GM23338 (cell line): ENCODE data around the gene GRID1. TPM values are rescaled to one million over a fixed set of nuclear protein-coding genes. Genes with fewer than 3 reads are reported as not detected.

Experiments used
- ATAC-seq: fragments of 200-7000 bp; cut with Tn5 transposase; 3 replicates; pipeline ENCODE4 v1.9.1; 2020
- DNase-seq: peaks from one replicate; pipeline ENCODE4 v3.0.0-alpha.2; 2015; ENCODE audit warnings: low spot score
- H2AFZ ChIP-seq: fragments of 200-600 bp; sonication (generic); 2 replicates; pipeline ENCODE4 v1.8.0; 2016; ENCODE audit warnings: antibody characterized with exemption, mild to moderate bottlenecking, moderate library complexity
- H3F3A ChIP-seq: fragments of 200-600 bp; sonication (generic); replicated peaks from 2 replicates; pipeline ENCODE4 v1.8.0; 2017; ENCODE audit warnings: antibody characterized with exemption, mixed run types, low read depth
- H3K27ac ChIP-seq: fragments of 200-600 bp; sonication (generic); 2 replicates; pipeline ENCODE4 v1.6.1; 2016; ENCODE audit warnings: low read depth
- H3K27me3 ChIP-seq: fragments of 200-600 bp; sonication (generic); 2 replicates; pipeline ENCODE4 v1.8.0; 2016; ENCODE audit warnings: mild to moderate bottlenecking, mixed run types, moderate library complexity; ENCODE audit not compliant: insufficient read depth
- H3K36me3 ChIP-seq: fragments of 200-600 bp; sonication (generic); 2 replicates; pipeline ENCODE4 v1.8.0; 2016; ENCODE audit warnings: mild to moderate bottlenecking; ENCODE audit not compliant: insufficient read depth
- H3K4me1 ChIP-seq: fragments of 200-600 bp; sonication (generic); 2 replicates; pipeline ENCODE4 v1.8.0; 2016; ENCODE audit warnings: mild to moderate bottlenecking, moderate library complexity; ENCODE audit not compliant: insufficient read depth
- H3K4me2 ChIP-seq: fragments of 200-600 bp; sonication (generic); 2 replicates; pipeline ENCODE4 v1.7.1; 2017; ENCODE audit warnings: mixed run types
- H3K4me3 ChIP-seq: fragments of 200-600 bp; sonication (generic); 2 replicates; pipeline ENCODE4 v1.6.1; 2016; ENCODE audit warnings: mixed run types
- H3K79me2 ChIP-seq: fragments of 200-600 bp; sonication (generic); replicated peaks from 2 replicates; pipeline ENCODE4 v1.8.0; 2017; ENCODE audit warnings: mild to moderate bottlenecking; ENCODE audit not compliant: insufficient read depth
- H3K9me2 ChIP-seq: fragments of 200-600 bp; sonication (generic); 2 replicates; pipeline ENCODE4 v1.8.0; 2017; ENCODE audit not compliant: insufficient read depth
- H4K20me1 ChIP-seq: fragments of 200-600 bp; sonication (generic); replicated peaks from 2 replicates; pipeline ENCODE4 v1.8.0; 2017; ENCODE audit warnings: mild to moderate bottlenecking; ENCODE audit not compliant: insufficient read depth
- H3K27ac Mint-ChIP-seq: 2 replicates; pipeline ENCODE4 v1.8.0; 2020; ENCODE audit warnings: inconsistent platforms, mild to moderate bottlenecking, moderate library complexity, mixed read lengths
- H3K27me3 Mint-ChIP-seq: 3 replicates; pipeline ENCODE4 v1.8.0; 2022; ENCODE audit warnings: low read depth, mild to moderate bottlenecking, moderate library complexity, mixed read lengths, inconsistent platforms; ENCODE audit not compliant: insufficient read depth, poor library complexity
- H3K36me3 Mint-ChIP-seq: 3 replicates; pipeline ENCODE4 v1.8.0; 2021; ENCODE audit warnings: low read depth, mild to moderate bottlenecking, inconsistent platforms, moderate library complexity, mixed read lengths
- H3K4me1 Mint-ChIP-seq: 3 replicates; pipeline ENCODE4 v1.8.0; 2020; ENCODE audit warnings: mild to moderate bottlenecking, inconsistent platforms, mixed read lengths
- H3K4me3 Mint-ChIP-seq: 3 replicates; pipeline ENCODE4 v1.8.0; 2021; ENCODE audit warnings: moderate library complexity, mild to moderate bottlenecking, inconsistent platforms, mixed read lengths
- H3K9me3 Mint-ChIP-seq: 3 replicates; pipeline ENCODE4 v1.8.0; 2020; ENCODE audit warnings: moderate library complexity, mild to moderate bottlenecking, inconsistent platforms, mixed read lengths
- CREB1 ChIP-seq: fragments of 250-450 bp; sonication (Bioruptor Pico); IDR thresholded peaks from 2 replicates; pipeline ENCODE4 v1.5.0; 2020; ENCODE audit warnings: low read depth, mild to moderate bottlenecking, moderate library complexity
- EZH2 ChIP-seq: fragments of 200-600 bp; sonication (generic); IDR thresholded peaks from one replicate; pipeline ENCODE4 v1.8.0; 2017; ENCODE audit warnings: antibody characterized with exemption, mild to moderate bottlenecking, low read depth; ENCODE audit not compliant: unreplicated experiment
- EZH2phosphoT487 ChIP-seq: fragments of 200-600 bp; sonication (generic); IDR thresholded peaks from one replicate; pipeline ENCODE4 v1.8.1; 2018; ENCODE audit warnings: antibody characterized with exemption; ENCODE audit not compliant: unreplicated experiment
- JUNB ChIP-seq: IDR thresholded peaks from one replicate; pipeline ENCODE4 v1.6.1; 2016; ENCODE audit warnings: antibody characterized with exemption; ENCODE audit not compliant: unreplicated experiment
- NANOG ChIP-seq: IDR thresholded peaks from 2 replicates; pipeline ENCODE4 v1.6.1; 2016; ENCODE audit warnings: antibody characterized with exemption, borderline replicate concordance
- POLR2AphosphoS5 ChIP-seq: IDR thresholded peaks from 2 replicates; pipeline ENCODE4 v1.6.1; 2016; ENCODE audit warnings: antibody characterized with exemption, low read depth
- STAT1 ChIP-seq: IDR thresholded peaks from one replicate; pipeline ENCODE4 v1.6.1; 2016; ENCODE audit warnings: antibody characterized with exemption; ENCODE audit not compliant: unreplicated experiment
- ZNF114 ChIP-seq: fragments of 250-450 bp; sonication (Bioruptor Pico); IDR thresholded peaks from 2 replicates; pipeline ENCODE4 v1.5.0; 2020; ENCODE audit warnings: mild to moderate bottlenecking, moderate library complexity
- ZNF331 ChIP-seq: fragments of 250-450 bp; sonication (Bioruptor Pico); IDR thresholded peaks from 2 replicates; pipeline ENCODE4 v1.5.0; 2020; ENCODE audit warnings: low read depth, mild to moderate bottlenecking, moderate library complexity
- polyA plus RNA-seq: library from polyadenylated mRNA; unstranded; fragments of >200 nt; fragmentation: Nextera tagmentation; extraction: Ambion mirVana; gene quantifications from 2 replicates; pipeline ENCODE4 v1.2.1, GENCODE V29; 2016
- total RNA-seq: library from RNA; depleted of rRNA; stranded (reverse); fragments of >200 nt; shearing (Covaris generic); gene quantifications from 2 replicates; pipeline ENCODE4 v1.2.3, GENCODE V29; 2014
- TF ChIP-seq, protein P1 (sequence below): IDR thresholded peaks from 2 replicates; pipeline ENCODE4 v1.6.1; 2016; ENCODE audit warnings: antibody characterized with exemption
- TF ChIP-seq, protein P2 (sequence below): fragments of 250-450 bp; sonication (Bioruptor Pico); IDR thresholded peaks from 2 replicates; pipeline ENCODE4 v1.5.0; 2020; ENCODE audit warnings: mild to moderate bottlenecking, moderate library complexity
- TF ChIP-seq, protein P3 (sequence below), 2 experiments: fragments of 200-600 bp in 1 of 2; sonication (generic) in 1 of 2; conservative IDR thresholded peaks; 2 replicates each; pipeline versions ENCODE4 v1.5.1 to v1.6.1; 2016 to 2017; ENCODE audit warnings: antibody characterized with exemption in 2 of 2, low read depth in 2 of 2, mild to moderate bottlenecking in 2 of 2, moderate library complexity in 1 of 2
- TF ChIP-seq, protein P4 (sequence below): IDR thresholded peaks from one replicate; pipeline ENCODE4 v1.6.1; 2018; ENCODE audit warnings: antibody characterized with exemption; ENCODE audit not compliant: unreplicated experiment

GRID1 gene
- total and polyA plus RNA-seq, 2 experiments from 2014 or later = 0.14 to 0.15 TPM

GRCh38 chr10:86357041-86357440 lies 9.6 kb downstream of the GRID1 start:
- Histone ChIP-seq H3K4me3 (no peak overlapping the region), H3K27me3 (peaks cover 25% of the 10 kb centered on the region), H3K79me2 (no peaks in the 10 kb centered on the region), H3K9me2 (no peaks in the 10 kb centered on the region), H3K4me1 (no peaks in the 10 kb centered on the region), H3F3A (no peaks in the 10 kb centered on the region), H3K27ac (no peak overlapping the region), H3K4me2 (no peak overlapping the region), H2AFZ (no peak overlapping the region), H4K20me1 (no peaks in the 10 kb centered on the region), H3K36me3 (no peaks in the 10 kb centered on the region)
- no peak for TF ChIP-seq STAT1
- TF ChIP-seq EZH2phosphoT487 = no peak
- TF ChIP-seq, protein P1, sequence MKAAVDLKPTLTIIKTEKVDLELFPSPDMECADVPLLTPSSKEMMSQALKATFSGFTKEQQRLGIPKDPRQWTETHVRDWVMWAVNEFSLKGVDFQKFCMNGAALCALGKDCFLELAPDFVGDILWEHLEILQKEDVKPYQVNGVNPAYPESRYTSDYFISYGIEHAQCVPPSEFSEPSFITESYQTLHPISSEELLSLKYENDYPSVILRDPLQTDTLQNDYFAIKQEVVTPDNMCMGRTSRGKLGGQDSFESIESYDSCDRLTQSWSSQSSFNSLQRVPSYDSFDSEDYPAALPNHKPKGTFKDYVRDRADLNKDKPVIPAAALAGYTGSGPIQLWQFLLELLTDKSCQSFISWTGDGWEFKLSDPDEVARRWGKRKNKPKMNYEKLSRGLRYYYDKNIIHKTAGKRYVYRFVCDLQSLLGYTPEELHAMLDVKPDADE = no peak
- no peak for TF ChIP-seq NANOG
- TF ChIP-seq CREB1 (CRISPR knock-in tag) = no peak
- TF ChIP-seq, protein P2, sequence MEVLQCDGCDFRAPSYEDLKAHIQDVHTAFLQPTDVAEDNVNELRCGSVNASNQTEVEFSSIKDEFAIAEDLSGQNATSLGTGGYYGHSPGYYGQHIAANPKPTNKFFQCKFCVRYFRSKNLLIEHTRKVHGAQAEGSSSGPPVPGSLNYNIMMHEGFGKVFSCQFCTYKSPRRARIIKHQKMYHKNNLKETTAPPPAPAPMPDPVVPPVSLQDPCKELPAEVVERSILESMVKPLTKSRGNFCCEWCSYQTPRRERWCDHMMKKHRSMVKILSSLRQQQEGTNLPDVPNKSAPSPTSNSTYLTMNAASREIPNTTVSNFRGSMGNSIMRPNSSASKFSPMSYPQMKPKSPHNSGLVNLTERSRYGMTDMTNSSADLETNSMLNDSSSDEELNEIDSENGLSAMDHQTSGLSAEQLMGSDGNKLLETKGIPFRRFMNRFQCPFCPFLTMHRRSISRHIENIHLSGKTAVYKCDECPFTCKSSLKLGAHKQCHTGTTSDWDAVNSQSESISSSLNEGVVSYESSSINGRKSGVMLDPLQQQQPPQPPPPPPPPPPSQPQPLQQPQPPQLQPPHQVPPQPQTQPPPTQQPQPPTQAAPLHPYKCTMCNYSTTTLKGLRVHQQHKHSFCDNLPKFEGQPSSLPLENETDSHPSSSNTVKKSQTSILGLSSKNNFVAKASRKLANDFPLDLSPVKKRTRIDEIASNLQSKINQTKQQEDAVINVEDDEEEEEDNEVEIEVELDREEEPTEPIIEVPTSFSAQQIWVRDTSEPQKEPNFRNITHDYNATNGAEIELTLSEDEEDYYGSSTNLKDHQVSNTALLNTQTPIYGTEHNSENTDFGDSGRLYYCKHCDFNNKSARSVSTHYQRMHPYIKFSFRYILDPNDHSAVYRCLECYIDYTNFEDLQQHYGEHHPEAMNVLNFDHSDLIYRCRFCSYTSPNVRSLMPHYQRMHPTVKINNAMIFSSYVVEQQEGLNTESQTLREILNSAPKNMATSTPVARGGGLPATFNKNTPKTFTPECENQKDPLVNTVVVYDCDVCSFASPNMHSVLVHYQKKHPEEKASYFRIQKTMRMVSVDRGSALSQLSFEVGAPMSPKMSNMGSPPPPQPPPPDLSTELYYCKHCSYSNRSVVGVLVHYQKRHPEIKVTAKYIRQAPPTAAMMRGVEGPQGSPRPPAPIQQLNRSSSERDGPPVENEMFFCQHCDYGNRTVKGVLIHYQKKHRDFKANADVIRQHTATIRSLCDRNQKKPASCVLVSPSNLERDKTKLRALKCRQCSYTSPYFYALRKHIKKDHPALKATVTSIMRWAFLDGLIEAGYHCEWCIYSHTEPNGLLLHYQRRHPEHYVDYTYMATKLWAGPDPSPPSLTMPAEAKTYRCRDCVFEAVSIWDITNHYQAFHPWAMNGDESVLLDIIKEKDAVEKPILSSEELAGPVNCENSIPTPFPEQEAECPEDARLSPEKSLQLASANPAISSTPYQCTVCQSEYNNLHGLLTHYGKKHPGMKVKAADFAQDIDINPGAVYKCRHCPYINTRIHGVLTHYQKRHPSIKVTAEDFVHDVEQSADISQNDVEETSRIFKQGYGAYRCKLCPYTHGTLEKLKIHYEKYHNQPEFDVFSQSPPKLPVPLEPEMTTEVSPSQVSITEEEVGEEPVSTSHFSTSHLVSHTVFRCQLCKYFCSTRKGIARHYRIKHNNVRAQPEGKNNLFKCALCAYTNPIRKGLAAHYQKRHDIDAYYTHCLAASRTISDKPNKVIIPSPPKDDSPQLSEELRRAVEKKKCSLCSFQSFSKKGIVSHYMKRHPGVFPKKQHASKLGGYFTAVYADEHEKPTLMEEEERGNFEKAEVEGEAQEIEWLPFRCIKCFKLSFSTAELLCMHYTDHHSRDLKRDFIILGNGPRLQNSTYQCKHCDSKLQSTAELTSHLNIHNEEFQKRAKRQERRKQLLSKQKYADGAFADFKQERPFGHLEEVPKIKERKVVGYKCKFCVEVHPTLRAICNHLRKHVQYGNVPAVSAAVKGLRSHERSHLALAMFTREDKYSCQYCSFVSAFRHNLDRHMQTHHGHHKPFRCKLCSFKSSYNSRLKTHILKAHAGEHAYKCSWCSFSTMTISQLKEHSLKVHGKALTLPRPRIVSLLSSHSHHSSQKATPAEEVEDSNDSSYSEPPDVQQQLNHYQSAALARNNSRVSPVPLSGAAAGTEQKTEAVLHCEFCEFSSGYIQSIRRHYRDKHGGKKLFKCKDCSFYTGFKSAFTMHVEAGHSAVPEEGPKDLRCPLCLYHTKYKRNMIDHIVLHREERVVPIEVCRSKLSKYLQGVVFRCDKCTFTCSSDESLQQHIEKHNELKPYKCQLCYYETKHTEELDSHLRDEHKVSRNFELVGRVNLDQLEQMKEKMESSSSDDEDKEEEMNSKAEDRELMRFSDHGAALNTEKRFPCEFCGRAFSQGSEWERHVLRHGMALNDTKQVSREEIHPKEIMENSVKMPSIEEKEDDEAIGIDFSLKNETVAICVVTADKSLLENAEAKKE (CRISPR knock-in tag) = no peak
- no peak for TF ChIP-seq EZH2
- TF ChIP-seq ZNF331 (CRISPR knock-in tag) = no peak
- TF ChIP-seq, protein P3, sequence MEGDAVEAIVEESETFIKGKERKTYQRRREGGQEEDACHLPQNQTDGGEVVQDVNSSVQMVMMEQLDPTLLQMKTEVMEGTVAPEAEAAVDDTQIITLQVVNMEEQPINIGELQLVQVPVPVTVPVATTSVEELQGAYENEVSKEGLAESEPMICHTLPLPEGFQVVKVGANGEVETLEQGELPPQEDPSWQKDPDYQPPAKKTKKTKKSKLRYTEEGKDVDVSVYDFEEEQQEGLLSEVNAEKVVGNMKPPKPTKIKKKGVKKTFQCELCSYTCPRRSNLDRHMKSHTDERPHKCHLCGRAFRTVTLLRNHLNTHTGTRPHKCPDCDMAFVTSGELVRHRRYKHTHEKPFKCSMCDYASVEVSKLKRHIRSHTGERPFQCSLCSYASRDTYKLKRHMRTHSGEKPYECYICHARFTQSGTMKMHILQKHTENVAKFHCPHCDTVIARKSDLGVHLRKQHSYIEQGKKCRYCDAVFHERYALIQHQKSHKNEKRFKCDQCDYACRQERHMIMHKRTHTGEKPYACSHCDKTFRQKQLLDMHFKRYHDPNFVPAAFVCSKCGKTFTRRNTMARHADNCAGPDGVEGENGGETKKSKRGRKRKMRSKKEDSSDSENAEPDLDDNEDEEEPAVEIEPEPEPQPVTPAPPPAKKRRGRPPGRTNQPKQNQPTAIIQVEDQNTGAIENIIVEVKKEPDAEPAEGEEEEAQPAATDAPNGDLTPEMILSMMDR (conservative IDR thresholded peaks at IDR 0.05; ENCODE audit: low read depth in 2 of 2) = no peak
- TF ChIP-seq, protein P4, sequence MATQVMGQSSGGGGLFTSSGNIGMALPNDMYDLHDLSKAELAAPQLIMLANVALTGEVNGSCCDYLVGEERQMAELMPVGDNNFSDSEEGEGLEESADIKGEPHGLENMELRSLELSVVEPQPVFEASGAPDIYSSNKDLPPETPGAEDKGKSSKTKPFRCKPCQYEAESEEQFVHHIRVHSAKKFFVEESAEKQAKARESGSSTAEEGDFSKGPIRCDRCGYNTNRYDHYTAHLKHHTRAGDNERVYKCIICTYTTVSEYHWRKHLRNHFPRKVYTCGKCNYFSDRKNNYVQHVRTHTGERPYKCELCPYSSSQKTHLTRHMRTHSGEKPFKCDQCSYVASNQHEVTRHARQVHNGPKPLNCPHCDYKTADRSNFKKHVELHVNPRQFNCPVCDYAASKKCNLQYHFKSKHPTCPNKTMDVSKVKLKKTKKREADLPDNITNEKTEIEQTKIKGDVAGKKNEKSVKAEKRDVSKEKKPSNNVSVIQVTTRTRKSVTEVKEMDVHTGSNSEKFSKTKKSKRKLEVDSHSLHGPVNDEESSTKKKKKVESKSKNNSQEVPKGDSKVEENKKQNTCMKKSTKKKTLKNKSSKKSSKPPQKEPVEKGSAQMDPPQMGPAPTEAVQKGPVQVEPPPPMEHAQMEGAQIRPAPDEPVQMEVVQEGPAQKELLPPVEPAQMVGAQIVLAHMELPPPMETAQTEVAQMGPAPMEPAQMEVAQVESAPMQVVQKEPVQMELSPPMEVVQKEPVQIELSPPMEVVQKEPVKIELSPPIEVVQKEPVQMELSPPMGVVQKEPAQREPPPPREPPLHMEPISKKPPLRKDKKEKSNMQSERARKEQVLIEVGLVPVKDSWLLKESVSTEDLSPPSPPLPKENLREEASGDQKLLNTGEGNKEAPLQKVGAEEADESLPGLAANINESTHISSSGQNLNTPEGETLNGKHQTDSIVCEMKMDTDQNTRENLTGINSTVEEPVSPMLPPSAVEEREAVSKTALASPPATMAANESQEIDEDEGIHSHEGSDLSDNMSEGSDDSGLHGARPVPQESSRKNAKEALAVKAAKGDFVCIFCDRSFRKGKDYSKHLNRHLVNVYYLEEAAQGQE = no peak
- TF ChIP-seq JUNB = no peak
- TF ChIP-seq POLR2AphosphoS5 = no peak
- TF ChIP-seq ZNF114 (CRISPR knock-in tag) = no peak
- Mint-ChIP-seq H3K4me3 (no peak overlapping the region), H3K9me3 (no peaks in the 10 kb centered on the region), H3K27ac (no peak overlapping the region), H3K4me1 (no peaks in the 10 kb centered on the region), H3K36me3 (no peaks in the 10 kb centered on the region), H3K27me3 (peaks cover 27% of the 10 kb centered on the region)
- no peak for DNase-seq
- ATAC-seq = no peak
